ENCODE results near the gene FAM219B.
"Not testable (repeated sequence)": the region's sequence is repeated elsewhere in the genome, so short reads cannot be mapped to it uniquely, and the experiment has no call there.

Gene FAM219B, protein sequence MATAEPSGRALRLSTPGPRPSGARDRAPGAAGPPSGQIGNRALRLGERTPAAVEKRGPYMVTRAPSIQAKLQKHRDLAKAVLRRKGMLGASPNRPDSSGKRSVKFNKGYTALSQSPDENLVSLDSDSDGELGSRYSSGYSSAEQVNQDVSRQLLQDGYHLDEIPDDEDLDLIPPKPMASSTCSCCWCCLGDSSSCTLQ

DNA sequence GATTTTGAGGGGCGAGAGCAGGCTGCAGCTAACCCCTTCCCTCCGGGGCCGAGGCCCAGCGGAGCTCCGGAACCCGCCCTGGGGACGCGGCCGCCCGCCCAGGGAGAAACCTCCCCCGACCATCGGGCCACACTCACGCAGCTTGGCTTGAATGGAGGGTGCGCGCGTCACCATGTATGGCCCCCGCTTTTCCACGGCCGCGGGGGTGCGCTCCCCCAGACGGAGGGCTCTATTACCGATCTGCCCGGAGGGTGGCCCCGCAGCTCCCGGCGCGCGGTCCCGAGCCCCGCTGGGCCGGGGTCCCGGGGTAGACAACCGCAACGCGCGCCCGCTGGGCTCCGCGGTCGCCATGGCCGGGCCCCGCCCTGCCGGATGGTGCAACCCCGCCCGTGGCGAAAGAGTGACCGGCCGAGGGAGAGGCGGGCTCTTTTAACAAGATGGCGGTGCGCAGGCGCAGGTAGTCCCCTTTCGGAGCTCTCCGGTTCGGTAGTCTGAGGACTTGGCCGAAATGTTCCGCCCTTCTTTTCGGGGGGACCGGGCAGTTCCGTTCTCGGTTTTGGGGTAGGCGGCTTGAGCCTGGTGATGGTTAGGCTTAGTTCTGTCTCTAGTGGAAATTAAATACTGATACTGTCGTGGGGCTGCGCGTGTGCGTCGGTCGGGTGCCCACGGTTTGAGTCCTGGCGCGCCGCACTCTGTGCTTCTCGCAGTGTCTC is at the start of gene FAM219B:
FAM219B (minus strand) TSS at position 402 of the 713 bp plus-strand sequence; CDS start at position 351, 51 bp downstream.
- DNase-seq, result peak; percentile 56

DNA sequence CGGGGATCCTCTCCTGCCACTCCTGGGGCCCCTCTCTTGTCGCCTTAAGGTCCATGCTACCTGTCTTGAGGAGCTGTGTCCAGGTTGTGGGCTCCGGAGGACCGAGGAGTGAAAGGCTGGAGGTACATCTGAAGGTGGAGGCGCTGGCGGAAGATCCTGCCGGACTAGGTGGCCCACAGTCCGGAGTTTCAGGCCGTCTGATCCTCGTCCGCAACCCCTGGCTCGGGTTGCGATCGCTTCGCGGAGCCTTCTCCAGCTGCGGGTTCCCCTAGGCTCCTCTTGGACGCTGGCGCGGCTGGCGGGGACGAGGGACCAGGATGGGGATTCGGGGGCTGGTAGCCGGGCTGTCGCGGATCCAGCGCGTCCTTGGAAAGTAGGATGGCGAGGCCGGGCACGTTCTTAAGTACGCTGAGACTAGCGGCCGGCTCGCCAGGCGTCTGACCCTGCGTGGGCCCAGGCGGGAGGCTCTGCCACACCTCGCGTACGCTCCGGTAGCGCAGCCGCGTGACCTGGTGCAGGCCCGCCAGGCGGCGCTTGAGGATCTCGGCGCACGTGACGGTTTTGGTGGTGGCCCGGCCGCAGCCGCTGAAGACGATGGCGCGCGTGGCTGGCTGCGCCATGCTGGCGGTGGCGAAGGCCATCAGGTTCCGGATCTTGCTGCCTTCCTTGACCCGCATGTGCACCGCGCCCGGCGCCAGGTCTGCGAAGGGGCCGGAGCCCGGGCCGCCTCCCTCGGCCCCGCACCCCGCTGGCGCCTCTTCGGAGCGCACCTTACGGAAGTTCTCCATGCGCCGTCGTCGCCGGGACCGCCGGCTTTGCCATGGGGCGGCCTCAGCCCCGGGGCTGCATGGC is 49.4 kb upstream of the FAM219B start:
- DNase-seq, result peak; percentile 54

DNA sequence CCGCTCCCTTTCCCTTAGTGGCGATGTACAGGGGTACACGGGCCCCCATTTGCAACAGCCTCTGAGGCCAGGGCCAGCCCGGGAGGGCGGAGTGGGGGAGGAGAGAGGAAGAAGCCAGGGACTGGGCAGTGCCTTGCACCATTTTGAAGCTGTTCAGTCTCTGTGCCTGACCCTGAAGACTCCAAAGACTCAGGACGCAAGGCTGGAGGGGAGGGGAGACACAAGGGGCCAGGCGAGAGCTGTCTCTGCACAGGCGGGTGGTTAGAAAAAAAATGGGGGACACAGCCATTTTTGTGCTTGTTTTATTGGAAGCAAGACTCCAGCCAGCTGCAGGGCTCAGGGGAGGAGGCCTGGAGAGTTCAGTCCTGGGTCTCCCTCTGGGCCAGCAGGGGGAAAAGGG is 48.4 kb upstream of the FAM219B start:
- no peak for DNase-seq

GRCh38 chr15:74954515-74954914 is 47.9 kb upstream of the FAM219B start:
- DNase-seq, result no peak

GRCh38 chr15:74951006-74951405 is 44.4 kb upstream of the FAM219B start:
- DNase-seq, result no peak

DNA sequence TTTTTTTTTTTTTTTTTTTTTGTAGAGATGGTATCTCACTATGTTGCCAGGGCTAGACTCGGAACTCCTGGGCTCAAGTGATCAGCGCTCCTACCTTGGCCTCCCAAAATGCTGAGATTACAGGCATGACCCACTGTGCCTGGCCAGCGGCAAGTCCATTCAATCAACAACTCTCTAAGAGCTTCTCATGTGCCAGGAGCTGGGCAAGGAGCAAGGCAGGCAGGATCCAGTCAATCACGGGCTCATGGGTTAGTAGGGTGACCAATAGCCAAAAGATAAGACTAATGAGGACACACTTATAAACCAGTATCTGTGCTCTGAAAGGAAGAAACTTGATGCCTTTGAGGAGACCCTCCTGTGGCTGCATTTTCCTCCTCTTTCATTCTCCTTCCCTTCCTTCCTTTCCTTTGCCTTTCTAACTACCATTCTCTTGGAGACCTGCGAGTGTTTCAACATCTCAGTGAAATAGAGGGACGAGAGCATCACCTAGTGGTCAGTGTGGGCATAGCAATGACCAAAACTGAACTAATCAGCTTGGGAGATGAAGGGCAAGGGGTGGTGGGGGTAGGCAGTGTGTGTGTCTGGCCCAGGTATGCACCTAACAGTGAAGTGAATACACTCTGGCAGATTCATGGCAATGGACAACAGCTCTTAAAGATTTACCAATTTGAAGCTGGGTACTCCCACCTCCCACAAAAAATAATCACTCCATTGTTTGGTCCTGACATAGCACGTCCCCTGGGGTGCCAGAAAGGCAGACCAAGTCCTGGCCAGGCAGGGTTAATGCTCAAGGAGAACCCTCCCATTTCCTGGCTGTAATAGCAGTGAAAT is 43.6 kb upstream of the FAM219B start:
- peak; percentile 78 for DNase-seq

DNA sequence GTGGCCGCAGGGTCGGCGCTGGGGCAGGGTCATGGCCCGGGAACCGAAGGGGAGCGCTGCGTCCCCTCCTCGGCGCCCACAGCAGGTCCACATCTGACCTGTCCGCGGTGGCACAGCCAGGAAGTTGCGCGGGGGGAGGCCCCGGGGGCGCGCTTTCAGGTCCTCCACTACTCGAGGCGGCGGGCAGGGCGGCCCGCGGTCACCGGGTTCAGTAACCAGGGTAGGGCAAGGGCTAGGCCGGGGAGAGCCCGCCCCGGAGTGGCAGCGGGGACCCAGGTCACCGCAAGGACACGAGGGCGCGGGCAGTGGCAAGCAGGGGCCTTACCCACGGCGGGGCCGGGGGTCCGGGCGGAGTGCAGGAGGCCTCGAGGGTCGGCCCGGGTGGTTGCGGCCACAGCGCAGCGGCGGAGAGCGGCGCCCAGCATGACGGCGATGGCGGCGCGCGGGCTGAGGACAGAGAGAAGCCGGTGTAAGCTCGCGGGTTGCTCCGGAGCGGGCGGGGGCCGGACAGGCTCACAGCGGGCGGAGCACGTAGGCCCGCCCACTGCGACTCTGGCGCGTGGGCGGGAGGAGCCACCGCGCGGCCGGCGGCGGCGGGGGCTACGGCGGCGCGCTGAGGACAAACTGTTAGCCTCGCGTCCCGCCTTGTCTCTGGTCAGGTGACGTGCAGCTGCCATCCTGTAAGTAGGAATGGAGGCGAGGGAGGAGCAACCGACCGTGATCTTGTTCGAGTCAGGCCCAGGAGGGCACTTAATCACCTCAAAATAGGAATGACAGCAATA is 31.1 kb upstream of the FAM219B start, which contains the start of gene COX5A:
COX5A (minus strand) TSS at position 484 of the 782 bp plus-strand sequence; CDS start at position 425, 59 bp downstream.
- peak; percentile 79 for DNase-seq

DNA sequence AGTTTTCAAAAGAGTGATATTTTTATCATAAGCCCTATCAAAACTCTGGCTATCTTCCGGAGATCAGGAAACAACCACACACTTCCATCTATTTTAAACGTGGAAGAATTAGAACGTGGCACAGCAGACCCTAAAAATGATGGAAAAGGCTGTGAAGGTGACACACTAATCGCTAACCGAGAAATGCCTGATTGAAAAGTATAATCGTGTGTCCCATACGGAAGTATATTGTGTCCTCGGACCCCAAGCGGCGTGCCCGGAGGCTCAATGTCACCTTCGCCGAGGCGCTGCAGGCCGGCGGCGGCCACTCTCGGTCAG is 30.6 kb upstream of the FAM219B start:
- DNase-seq, result no peak

GRCh38 chr15:74935193-74935592 is 28.5 kb upstream of the FAM219B start:
- not testable (repeated sequence) for DNase-seq

DNA sequence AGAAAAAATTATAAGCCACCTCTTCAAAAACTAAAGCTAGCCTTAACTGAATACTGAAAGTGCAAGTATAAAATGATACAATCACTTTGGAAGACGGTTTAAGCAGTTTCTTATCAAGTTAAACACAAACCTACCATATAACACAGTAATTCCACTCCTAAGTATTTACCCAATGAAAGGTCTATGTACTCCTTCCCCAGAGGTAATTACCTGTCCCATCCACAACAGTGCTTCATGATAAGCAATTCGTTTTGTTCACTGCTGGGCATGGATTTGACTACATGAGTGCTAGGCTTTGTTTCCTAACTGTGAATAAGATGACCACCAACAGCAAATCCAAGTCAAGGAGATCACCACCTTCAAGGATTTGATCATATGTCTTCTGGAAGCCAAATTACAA is 26.9 kb upstream of the FAM219B start:
- no peak for DNase-seq

GRCh38 chr15:74928771-74929198 is 22.1 kb upstream of the FAM219B start:
- DNase-seq, result no peak

DNA sequence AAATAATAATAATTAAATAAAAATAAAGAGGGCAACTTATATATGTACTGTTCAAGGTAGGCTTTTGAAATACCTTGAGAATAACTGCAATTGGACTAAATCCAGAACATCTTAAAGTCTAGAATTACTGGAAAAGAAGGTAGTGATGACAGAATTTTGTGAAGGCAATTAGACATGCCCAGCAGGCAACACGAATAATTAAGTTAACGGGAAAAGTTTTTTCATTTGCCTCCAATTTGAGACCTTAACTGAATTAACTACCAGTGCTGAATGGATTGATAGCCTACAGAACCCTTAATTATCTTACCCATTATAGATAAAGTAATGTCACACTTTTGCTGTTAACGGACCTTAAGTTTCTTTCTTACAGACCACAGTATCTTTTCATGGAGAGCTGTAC is 17.9 kb upstream of the FAM219B start:
- DNase-seq, result no peak

DNA sequence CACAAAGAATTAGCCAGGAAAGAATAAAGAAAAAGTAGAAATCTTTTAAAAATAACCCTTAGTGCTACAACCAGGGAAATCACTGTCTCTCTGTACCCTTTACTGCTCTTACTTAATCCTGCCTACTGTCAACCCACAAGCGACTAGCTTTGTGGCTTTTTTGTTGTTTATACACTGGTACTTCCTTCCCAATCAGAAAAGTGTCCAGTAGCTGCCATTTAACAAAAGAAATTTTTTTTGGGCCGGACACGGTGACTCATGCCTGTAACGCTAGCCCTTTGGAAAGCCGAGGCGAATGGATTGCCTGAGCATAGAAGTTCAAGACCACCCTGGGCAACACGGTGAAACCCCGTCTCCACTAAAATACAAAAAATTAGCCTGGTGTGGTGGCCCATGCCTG is 13.8 kb upstream of the FAM219B start:
- DNase-seq, result no peak

GRCh38 chr15:74917676-74918075 is 11.0 kb upstream of the FAM219B start:
- no peak for DNase-seq

DNA sequence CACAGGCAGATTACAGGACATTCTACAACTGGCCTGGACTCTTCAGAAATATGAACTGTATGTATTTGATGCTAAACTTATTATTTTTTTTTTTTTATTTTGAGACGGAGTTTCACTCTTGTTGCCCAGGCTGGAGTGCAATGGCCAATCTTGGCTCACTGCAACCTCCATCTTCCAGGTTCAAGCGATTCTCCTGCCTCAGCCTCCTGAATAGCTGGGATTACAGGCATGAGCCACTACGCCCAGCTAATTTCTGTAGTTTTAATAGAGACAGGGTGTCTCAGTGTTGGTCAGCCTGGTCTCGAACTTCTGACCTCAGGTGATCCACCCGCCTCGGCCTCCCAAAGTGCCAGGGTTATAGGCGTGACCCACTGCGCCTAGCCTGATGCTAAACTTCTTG is 7.1 kb upstream of the FAM219B start:
- DNase-seq, result not testable (repeated sequence)

DNA sequence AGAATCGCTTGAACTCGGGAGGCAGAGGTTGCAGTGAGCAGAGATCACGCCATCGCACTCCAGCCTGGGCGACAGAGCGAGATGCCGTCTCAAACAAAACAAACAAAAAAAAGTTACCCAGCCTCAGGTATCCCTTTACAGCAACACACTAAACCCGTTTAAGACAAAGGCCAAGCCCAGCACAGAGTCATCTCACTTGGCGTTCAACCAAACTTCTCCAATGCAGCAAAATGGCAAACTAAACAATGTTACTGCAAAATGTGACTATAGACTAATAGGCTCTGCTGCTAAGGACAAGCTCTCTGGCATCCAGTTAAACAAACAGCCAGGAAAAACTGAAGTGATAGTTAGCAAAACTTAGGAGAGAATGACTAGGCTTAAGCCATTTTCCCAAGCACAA is 6.4 kb upstream of the FAM219B start:
- DNase-seq, result no peak

GRCh38 chr15:74908635-74909034 is 2.0 kb upstream of the FAM219B start:
- DNase-seq, result no peak

DNA sequence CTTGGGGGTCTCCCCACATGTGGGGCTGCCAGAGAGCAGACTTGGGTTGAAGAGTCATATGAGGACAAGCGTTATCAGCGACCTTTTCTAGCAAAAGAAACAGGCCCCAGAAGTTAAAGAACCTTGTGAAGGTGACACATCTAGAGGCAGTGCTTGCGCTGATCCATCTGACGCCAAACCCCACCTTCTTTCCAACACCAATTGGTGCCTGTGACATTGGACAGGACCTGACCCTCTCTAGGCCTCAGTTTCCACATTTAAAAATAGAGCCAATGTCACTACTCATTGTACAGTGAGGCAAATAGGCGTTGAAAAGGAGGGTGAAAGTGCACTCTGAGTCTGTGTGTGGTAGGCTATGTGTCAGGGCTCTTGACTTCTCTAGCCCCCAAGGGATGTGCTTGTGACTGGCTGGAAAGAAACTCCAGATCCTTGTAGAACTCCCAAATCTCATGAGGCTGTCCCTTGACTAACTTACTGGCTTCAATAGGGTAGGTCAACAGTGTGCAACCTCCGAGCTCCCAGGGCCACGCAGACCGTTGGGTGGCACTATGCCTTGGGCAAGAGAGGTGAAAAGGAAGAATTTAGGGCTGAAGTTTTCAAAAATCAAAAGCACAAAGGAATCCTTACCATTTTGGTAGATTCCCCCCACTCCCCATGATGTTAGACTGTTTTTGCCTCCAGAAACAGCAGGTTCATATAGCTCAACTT is 666 bp upstream of the FAM219B start:
- peak; percentile 7 for DNase-seq

DNA sequence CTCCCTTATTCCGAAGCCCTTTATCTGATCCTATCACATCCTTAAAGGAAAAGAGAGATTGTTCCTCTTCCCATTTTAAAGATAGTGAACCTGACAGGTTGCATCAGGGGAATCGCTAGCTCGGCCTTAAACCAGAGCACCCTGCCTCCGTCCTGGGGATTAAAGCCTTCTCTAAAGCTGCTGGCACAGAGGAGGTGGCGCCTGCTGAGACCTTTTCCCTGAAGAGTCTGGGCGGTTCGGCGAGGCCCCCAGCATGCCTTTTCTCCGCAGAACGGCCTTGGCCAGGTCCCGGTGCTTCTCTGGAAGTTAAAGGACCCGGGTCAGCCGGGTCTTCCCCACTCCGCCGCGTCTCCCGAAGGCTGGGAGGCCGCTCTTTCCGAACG is 593 bp downstream of the FAM219B start:
- DNase-seq, result peak; percentile 11

DNA sequence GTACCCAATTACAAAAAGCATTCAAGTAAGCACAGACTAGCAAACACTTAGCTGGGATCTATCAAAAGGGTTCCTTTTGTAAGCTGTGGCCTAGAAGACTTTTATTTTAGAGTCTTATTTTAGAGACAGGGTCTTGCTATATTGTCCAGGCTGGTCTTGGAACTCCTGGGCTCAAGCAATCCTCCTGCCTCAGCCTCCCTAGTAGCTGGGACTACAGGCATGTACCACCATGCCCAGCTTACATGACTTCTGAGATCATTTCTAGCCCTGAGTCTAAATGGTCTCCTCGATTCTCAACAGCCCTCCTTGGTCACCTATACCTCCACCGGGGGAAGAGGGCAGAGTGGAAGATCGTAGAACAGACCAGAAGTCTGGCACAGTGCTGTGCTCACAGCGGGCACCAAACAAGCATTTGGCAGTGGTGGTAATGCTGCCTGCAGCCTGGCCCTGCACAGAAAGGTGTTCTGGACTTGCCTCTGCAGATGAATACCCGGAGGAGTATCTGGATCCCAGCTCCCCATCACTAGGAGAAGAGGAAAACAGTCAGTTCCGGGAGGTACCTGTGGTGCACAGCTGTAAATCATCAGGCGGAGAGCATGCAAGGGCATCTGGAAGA is 2.4 kb downstream of the FAM219B start:
- DNase-seq, result no peak

GRCh38 chr15:74903676-74904075 is 3.0 kb downstream of the FAM219B start:
- DNase-seq, result no peak

Data from activated T-cell treated with anti-CD3 and anti-CD28 coated beads for 4 hours (primary cell).